ENCODE data around the gene B2M. TPM values are rescaled to one million over a fixed set of nuclear protein-coding genes. Genes with fewer than 3 reads are reported as not detected.

Gene B2M
- total and polyA plus RNA-seq, 4 donors, result 1,933 to 11,026 (median 3,433) TPM

GRCh38 chr15:44753345-44753744 is 42.0 kb downstream of the B2M start:
- 97 to 100% methylated on average over 1 of the region's 1 CpG for WGBS, 2 donors
- no peak overlapping the region for H3K9ac ChIP-seq (ENCODE audit: insufficient read depth in 1 of 2, low read length in 2 of 2)
- no peak for TF ChIP-seq CTCF (IDR thresholded peaks at IDR 0.05; ENCODE audit: control extremely low read depth, extremely low read depth)
- DNase-seq, result no peak
- peaks cover 0 to 5% (median 0%) of the 10 kb centered on the region in 4 donors for H3K9me3 ChIP-seq (ENCODE audit: control insufficient read depth in 4 of 4, insufficient read depth in 3 of 4, low read length in 3 of 4)
- no peaks in the 10 kb centered on the region for H3K27me3 ChIP-seq (ENCODE audit: control insufficient read depth in 3 of 3, insufficient read depth in 3 of 3, low read length in 2 of 3)
- ATAC-seq (ENCODE audit: insufficient read depth, low FRiP score), result no peak
- no peaks in the 10 kb centered on the region for H3K36me3 ChIP-seq (ENCODE audit: control insufficient read depth in 4 of 4, insufficient read depth in 4 of 4, low read length in 4 of 4)
- no peak overlapping the region for H3K27ac ChIP-seq (ENCODE audit: low read depth in 1 of 2, low read length in 1 of 2)
- H3K4me3 ChIP-seq, result no peak overlapping the region
- no peaks in the 10 kb centered on the region for H3K4me1 ChIP-seq (ENCODE audit: control insufficient read depth in 5 of 5, insufficient read depth in 5 of 5, low read length in 5 of 5)

- Histone ChIP-seq H3K4me1 (ENCODE audit: control insufficient read depth in 5 of 5, insufficient read depth in 5 of 5, low read length in 5 of 5) (no peaks in the 10 kb centered on the region), H3K9ac (ENCODE audit: insufficient read depth in 1 of 2, low read length in 2 of 2) (no peak overlapping the region), H3K36me3 (ENCODE audit: control insufficient read depth in 4 of 4, insufficient read depth in 4 of 4, low read length in 4 of 4) (no peaks in the 10 kb centered on the region), H3K27ac (ENCODE audit: low read depth in 1 of 2, low read length in 1 of 2) (no peak overlapping the region), H3K9me3 (ENCODE audit: control insufficient read depth in 4 of 4, insufficient read depth in 3 of 4, low read length in 3 of 4) (no peaks in the 10 kb centered on the region), H3K4me3 (no peak overlapping the region), H3K27me3 (ENCODE audit: control insufficient read depth in 3 of 3, insufficient read depth in 3 of 3, low read length in 2 of 3) (peaks cover 0 to 2% (median 0%) of the 10 kb centered on the region in 3 donors)
- no peak for DNase-seq
- ATAC-seq (ENCODE audit: insufficient read depth, low FRiP score), result no peak
- no peak for TF ChIP-seq CTCF (IDR thresholded peaks at IDR 0.05; ENCODE audit: control extremely low read depth, extremely low read depth)
- 85 to 91% methylated on average over 2 of the region's 2 CpGs for WGBS, 2 donors
Measured at GRCh38 chr15:44763187-44763586, 51.9 kb downstream of the B2M start.

GRCh38 chr15:44763848-44764247 is 52.5 kb downstream of the B2M start:
- Histone ChIP-seq H3K27ac (ENCODE audit: low read depth in 1 of 2, low read length in 1 of 2) (no peak overlapping the region), H3K4me3 (no peak overlapping the region), H3K9me3 (ENCODE audit: control insufficient read depth in 4 of 4, insufficient read depth in 3 of 4, low read length in 3 of 4) (no peaks in the 10 kb centered on the region), H3K27me3 (ENCODE audit: control insufficient read depth in 3 of 3, insufficient read depth in 3 of 3, low read length in 2 of 3) (peaks cover 0 to 2% (median 0%) of the 10 kb centered on the region in 3 donors), H3K9ac (ENCODE audit: insufficient read depth in 1 of 2, low read length in 2 of 2) (no peak overlapping the region), H3K4me1 (ENCODE audit: control insufficient read depth in 5 of 5, insufficient read depth in 5 of 5, low read length in 5 of 5) (no peaks in the 10 kb centered on the region), H3K36me3 (ENCODE audit: control insufficient read depth in 4 of 4, insufficient read depth in 4 of 4, low read length in 4 of 4) (no peaks in the 10 kb centered on the region)
- TF ChIP-seq CTCF (IDR thresholded peaks at IDR 0.05; ENCODE audit: control extremely low read depth, extremely low read depth), result no peak
- no peak for DNase-seq
- 79 to 85% methylated on average over 3 of the region's 3 CpGs for WGBS, 2 donors
- ATAC-seq (ENCODE audit: insufficient read depth, low FRiP score), result no peak

- H3K4me3 ChIP-seq, result no peak overlapping the region
- TF ChIP-seq CTCF (IDR thresholded peaks at IDR 0.05; ENCODE audit: control extremely low read depth, extremely low read depth), result no peak
- DNase-seq, result no peak
- no peak for ATAC-seq (ENCODE audit: insufficient read depth, low FRiP score)
- 38 to 46% methylated on average over 3 of the region's 3 CpGs for WGBS, 2 donors
- no peak overlapping the region for H3K27ac ChIP-seq (ENCODE audit: low read depth in 1 of 2, low read length in 1 of 2)
- peaks cover 0 to 1% (median 0%) of the 10 kb centered on the region in 4 donors for H3K9me3 ChIP-seq (ENCODE audit: control insufficient read depth in 4 of 4, insufficient read depth in 3 of 4, low read length in 3 of 4)
- H3K4me1 ChIP-seq (ENCODE audit: control insufficient read depth in 5 of 5, insufficient read depth in 5 of 5, low read length in 5 of 5), result no peaks in the 10 kb centered on the region
- no peak overlapping the region for H3K9ac ChIP-seq (ENCODE audit: insufficient read depth in 1 of 2, low read length in 2 of 2)
- H3K36me3 ChIP-seq (ENCODE audit: control insufficient read depth in 4 of 4, insufficient read depth in 4 of 4, low read length in 4 of 4), result no peaks in the 10 kb centered on the region
- peaks cover 0 to 2% (median 0%) of the 10 kb centered on the region in 3 donors for H3K27me3 ChIP-seq (ENCODE audit: control insufficient read depth in 3 of 3, insufficient read depth in 3 of 3, low read length in 2 of 3)
Measured at GRCh38 chr15:44765036-44765435, 53.7 kb downstream of the B2M start.

Measured in lung (tissue), 12 donors.